Cerebellar nuclear complex (tissue), 1 donor: ENCODE measurements around the gene AKR1C3.
"Not testable (repeated sequence)": the region's sequence is repeated elsewhere in the genome, so short reads cannot be mapped to it uniquely, and the experiment has no call there.

Experiments
- DNase-seq, 2 experiments: peaks; one replicate each; lab custom pipeline; 2025; lab: John Stamatoyannopoulos, UW

Gene AKR1C3

DNA sequence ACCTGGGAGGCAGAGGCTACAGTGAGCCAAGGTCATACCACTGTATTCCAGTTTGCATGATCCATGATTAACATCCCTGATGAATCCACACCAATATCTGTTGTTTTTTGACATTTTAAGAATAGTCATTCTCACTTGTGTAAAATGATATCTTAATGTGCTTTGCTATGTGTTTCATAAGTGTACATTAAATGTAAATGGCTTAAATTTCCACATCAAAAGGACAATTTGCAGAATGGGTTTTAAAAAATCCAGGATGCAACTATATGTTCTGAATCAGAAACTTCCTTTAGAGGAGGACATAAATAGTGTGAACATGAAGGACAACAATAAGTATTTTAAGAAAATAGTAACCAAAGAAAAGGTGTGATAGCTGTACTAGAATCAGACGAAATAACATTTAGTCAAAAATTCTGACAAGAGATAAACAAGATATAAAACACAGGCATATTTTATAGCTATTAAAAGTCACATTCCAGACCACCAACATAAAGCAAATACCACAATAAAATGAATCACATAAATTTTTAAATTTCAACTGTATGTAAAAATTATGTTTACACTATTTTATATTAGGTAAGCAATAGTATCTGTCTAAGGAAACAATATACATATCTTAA, 42.4 kb downstream of the AKR1C3 start:
- DNase-seq: no peak

DNA sequence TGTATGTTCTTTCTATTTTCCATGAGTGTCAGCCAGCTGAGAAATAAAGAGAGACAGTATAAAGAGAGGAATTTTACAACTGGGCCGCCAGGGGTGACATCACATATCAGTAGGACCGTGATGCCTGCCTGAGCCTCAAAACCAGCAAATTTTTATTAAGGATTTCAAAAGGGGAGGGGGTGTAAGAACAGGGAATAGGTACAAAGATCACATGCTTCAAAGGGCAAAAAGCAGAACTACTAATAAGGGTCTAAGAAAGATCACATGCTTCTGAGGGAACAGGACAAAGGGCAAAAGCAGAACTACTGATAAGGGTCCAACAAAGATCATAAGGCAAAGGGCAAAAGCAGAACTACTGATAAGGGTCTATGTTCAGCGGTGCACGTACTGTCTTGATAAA, 43.5 kb downstream of the AKR1C3 start:
- DNase-seq: not testable (repeated sequence)

DNA sequence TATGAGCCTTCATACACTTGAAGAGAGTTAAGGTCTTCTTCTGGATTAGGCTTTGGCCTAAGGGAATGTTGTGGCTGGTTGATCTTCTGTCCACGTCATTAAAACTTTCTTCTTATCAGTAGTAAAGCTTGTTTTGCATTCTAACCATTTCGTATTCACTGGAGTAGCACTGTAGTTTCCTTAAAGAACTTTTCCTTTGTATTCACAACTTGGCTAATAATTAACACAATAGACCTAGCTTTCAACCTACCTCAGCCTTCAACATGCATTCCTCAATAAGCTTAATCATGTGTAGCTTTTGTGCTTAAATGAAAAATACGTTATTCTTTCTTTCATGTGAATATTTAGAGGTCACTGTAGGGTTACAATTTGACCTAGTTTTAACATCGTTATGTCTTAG, 48.0 kb downstream of the AKR1C3 start:
- DNase-seq: no peak

DNA sequence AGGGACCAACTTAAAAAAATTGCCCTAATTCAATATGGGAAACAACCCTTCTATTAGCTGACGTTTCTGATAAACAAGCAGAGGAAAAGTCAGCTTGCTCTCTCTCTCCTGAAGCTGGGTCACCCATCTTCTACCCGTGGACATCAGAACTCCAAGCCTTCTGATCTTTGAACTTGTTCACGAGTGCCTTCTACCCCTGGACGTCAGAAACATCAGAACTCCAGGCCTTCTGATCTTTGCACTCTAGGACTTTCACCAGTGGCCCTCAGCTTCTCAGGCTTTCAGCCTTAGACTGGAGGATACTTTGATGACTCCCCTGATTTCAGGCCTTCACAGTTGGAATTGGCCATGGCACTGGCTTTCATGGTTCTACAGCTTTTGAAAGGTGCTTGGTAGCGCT, 48.9 kb downstream of the AKR1C3 start:
- DNase-seq: no peak

DNA sequence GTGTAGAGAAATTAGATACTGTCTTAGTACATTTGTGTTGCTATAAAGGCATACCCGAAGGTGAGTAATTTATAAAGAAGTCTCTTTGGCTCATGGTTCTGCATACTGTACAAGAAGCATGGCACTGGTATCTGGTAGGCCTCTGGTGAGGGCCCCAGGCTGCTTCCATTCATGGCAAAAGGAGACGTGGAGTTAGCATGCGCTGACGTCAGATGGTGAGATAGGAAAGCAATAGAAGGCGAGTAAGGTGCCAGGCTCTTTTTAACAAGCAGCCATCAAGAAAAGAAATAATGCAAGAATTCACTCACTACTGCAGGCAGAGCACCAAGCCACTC, 52.7 kb downstream of the AKR1C3 start:
- DNase-seq: no peak

DNA sequence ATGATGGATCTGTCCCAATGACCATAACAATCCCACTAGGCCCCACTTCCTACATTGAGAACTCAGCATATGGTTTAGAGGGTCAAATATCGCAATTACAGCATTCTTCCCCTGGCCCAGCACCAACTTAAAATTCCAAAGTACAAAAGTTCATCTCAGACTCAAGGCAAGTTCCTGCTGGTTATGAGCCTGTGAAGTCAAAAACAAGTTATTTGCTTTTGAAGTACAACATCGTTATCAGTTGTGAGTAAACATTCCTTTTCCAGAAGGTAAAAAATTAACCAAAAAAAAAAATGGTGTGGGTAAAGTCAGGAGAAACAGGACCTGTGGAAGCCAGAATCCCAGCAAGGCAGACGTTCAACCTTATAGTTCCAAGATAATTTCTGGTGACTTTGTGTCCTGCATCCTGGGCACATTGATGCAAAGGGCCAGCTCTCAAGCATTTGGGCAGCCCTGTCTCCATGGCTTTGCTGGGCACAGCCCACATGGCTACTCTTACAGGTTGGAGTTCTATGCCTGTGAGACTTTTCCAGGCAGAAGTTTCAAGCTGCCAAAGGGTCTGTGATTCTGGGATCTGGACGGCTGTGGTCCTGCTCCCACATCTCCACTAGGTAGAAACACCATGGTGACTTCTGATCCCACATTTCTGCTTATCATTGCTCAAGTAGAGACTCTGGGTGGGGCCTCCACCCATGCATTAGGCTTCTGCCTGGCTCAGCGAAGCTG, 53.2 kb downstream of the AKR1C3 start:
- no peak for DNase-seq

DNA sequence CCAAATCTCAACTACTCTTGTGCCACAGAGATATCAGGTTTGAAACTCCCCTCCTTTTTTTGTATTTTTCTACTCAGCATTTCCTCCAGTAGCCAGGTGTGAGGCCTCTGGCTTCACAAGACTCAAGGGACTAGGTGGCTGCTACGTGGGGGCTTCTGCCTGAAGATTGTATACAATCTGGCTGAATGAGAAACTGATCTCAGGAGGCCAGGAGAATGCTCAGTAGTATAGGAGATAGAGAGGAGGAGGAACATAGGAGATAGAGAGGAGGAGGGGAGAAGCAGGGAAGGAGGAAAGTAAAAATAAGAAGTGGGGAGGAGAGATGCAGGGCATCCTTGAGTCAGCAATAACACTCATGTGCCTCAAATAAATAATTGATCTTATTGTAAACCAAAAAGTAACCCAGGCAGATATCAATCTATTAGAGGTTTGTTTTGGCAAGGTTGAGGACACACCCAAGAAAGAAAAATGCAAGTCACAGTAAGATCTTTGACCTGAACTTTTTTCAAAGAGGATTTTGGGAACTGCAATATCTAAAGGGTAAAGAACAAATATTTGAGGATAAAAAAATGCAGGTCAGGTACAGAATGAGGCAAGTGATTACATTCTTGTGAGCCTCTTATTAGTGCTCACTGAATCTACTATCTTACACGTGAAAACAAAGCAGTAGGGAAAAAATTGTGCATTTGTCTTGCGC, 53.9 kb downstream of the AKR1C3 start:
- DNase-seq: no peak

DNA sequence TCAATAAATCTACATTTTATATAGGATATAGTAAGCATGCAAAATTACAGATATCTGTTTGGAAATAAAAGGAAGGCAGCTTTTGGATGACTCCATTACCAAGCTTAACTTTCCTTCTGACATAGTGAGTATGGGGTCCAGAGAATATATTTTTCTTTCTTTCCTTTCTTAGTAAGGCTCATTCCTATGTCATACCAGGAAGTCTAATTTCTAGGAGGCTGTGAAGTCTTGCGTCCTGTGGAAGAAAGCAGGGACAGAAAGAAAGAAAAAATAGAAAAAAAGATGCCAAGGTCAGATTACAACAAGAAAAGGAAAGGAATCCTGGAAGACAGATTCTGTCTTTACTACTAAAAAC, 54.4 kb downstream of the AKR1C3 start:
- no peak for DNase-seq

DNA sequence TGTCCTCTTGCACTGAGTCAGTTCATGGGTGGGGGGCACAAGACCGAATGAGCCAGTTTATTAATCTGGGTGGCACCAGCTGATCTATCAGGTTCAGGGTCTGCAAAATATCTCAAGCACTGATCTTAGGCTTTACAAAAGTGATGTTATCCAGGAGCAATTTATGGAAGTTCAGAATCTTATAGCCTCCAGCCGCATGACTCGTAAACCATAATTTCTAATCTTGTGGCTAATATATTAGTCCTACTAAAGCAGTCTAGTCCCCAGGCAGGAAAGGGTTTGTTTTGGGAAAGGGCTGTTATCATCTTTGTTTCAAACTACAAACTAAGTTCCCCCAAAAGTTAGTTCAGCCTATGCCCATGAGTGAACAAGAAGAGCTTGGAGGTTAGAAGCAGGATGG, 56.9 kb downstream of the AKR1C3 start:
- no peak for DNase-seq

DNA sequence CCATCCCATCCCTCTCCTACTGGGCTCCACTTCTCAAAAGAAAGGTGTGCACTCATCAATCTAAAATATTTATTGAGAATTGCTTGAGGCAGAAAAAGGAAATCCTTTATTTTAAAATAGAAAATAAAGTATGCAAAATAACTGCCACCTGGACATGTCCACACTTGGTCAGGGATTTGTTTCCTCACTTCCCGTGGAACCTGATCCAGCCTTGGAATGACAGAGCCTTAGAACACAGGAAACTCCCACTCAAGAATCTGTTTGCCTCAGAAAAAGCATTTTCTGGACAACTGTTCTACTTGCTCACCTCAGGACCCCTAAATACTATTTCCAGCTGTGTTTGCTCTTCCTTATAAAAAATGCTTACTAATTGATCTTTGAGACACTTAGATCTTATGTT, 61.7 kb downstream of the AKR1C3 start:
- no peak for DNase-seq
